NOMO-1 (cell line): ENCODE measurements around the gene MELK.
"Not testable (repeated sequence)": the region's sequence is repeated elsewhere in the genome, so short reads cannot be mapped to it uniquely, and the experiment has no call there.

Experiments used
- DNase-seq, 2 experiments: peaks; one replicate each; lab custom pipeline; 2025; ENCODE audit not compliant: unreplicated experiment in 2 of 2; lab: John Stamatoyannopoulos, UW

The MELK gene

GRCh38 chr9:36572515-36573418 lies at the start of gene MELK:
TSS of gene MELK (plus strand) at chr9:36572895. CDS start at chr9:36581682, 8,787 bp downstream.
- DNase-seq = peak; percentile 18 to 51

GRCh38 chr9:36530224-36530623 lies 42.5 kb upstream of the MELK start:
- DNase-seq = no peak

DNA sequence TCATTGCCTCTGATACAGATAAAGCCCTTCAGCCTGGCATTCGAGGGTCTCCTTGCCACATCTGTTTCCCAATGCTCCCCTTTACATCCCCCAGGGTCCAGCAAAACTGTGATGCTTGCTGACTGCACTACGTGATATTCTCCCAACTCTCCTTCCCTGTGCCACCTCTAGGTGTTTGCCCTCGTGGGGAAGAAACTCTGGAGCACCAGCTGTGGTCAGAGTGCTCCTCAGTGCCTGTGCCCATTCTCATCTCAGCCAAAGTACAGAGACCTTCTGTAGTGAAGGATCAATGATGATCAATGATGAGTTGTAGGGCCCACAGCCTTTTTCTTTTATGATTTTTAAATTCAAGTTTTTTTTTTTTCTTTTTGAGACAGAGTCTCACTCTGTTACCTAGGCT lies 40.3 kb upstream of the MELK start:
- DNase-seq = no peak

- not testable (repeated sequence) for DNase-seq
Measured at GRCh38 chr9:36533726-36534125, 39.0 kb upstream of the MELK start.

DNA sequence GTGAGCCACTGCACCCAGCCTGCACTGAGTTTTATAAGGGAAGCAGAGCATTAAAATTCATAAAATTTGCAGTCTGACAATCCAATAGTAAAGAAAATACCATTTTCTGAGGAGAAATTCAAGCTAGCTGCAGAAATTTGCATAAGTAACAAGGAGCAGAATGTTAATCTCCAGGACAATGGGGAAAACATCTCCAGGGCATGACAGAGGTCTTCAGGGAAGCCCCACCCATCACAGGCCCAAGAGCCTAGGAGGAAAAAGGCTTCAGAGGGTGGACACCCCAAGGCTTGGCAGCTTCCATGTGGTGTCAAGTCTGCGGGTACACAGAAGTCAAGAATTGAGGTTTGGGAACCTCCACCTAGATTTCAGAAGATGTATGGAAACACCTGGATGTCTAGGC lies 37.6 kb upstream of the MELK start:
- DNase-seq = no peak

GRCh38 chr9:36537861-36538260 lies 34.8 kb upstream of the MELK start:
- DNase-seq = no peak

GRCh38 chr9:36542355-36542754 lies 30.3 kb upstream of the MELK start:
- no peak for DNase-seq

- no peak for DNase-seq
Measured at GRCh38 chr9:36543916-36544315, 28.8 kb upstream of the MELK start.

- no peak for DNase-seq
Measured at GRCh38 chr9:36547598-36547997, 25.1 kb upstream of the MELK start.

GRCh38 chr9:36548454-36548853 lies 24.2 kb upstream of the MELK start:
- DNase-seq = no peak

DNA sequence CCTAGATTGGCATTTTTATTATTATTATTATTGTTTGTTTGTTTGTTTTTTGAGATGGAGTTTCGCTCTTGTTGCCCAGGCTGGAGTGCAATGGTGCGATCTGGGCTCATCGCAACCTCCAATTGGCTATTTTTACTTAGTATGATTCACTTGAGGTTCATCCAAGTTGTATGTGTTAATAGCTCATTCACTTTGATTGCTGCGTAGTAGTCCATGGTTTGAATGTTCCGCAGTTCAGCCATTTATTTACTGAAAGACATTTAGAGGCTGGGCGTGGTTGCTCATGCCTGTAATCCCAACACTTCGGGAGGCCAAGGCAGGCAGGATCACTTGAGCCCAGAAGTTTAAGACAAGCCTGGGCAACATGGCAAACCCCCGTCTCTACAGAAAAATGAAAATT lies 22.6 kb upstream of the MELK start:
- DNase-seq = no peak

DNA sequence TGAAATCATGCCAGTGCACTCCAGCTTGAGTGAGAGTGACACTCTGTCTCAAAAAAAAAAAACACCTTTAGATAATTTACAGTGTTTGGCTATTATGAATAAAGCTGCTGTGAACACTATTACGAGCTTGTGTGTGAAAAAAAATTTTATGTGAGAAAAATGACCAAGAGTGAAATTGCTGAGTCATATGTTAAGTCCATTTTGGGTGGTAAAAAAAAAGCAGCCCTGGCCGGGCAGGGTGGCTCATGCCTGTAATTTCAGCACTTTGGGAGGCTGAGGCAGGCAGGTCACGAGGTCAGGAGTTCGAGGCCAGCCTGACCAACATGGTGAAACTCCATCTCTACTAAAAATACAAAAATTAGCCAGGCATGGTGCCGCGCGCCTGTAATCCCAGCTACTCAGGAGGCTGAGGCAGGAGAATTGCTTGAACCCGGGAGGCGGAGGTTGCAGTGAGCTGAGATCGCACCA lies 22.0 kb upstream of the MELK start:
- not testable (repeated sequence) for DNase-seq

GRCh38 chr9:36551129-36551528 lies 21.6 kb upstream of the MELK start:
- DNase-seq = no peak

DNA sequence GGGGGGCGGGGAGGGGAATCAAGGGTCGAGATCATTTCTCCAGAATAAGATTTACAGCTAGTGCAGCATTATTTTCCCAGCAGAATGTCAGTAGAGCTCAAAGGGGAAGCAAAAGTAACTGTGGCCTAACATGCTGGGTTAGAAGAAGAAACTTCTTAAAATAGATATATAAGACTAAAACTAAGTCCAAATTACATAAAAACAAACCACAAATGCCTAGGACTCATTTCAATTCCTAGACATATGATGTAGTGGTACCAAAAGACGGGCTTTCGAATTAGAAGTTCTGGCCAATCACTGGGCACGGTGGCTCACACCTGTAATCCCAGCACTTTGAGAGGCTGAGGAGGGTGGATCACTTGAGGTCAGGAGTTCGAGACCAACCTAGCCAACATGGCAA lies 20.8 kb upstream of the MELK start:
- peak; percentile 19 to 58 for DNase-seq

DNA sequence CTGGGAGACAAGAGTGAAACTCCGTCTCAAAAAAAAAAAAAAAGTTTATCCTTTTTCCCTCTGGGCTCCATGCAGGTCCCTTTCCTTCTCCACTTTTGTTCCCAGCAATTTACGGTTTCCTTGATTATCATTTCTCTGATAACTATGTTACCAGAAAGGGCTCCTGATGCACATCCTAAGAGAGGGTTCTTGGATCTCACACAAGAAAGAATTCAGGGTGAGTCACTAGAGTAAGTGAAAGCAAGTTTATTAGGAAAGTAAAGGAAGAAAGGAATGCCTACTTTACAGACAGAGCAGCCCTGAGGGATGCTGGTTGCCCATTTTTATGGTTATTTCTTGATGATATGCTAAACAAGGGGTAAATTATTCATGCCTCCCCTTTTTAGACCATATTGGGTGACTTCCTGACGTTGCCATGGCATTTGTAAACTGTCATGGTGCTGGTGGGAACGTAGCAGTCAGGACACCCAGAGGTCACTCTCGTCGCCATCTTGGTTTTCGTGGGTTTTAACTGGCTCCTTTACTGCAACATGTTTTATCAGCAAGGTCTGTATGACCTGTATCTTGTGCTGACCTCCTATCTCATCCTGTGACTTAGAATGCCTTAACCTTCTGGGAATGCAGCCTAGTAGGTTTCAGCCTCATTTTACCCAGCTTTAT lies 13.5 kb upstream of the MELK start:
- DNase-seq = no peak

DNA sequence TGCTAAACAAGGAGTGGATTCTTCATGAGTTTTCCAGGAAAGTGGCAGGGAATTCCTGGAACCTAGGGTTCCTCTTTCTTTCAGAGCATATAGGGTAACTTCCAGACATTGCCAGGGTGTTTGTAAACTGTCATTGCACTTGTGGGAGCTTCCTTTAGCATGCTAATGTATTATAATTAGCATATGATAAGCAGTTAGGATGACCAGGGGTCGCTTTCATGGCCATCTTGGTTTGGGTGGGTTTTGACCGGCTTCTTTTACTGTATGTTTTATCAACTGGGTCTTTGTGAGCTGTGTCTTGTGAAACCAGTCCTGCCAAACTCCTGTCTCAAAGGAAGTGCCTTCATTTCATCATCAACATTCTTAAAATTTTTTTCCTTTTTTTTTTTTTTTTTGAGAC lies 11.9 kb upstream of the MELK start:
- no peak for DNase-seq

GRCh38 chr9:36562801-36563200 lies 9.9 kb upstream of the MELK start:
- DNase-seq = not testable (repeated sequence)

- DNase-seq = no peak
Measured at GRCh38 chr9:36566813-36567221, 5.9 kb upstream of the MELK start.

- not testable (repeated sequence) for DNase-seq
Measured at GRCh38 chr9:36568681-36569080, 4.0 kb upstream of the MELK start.

DNA sequence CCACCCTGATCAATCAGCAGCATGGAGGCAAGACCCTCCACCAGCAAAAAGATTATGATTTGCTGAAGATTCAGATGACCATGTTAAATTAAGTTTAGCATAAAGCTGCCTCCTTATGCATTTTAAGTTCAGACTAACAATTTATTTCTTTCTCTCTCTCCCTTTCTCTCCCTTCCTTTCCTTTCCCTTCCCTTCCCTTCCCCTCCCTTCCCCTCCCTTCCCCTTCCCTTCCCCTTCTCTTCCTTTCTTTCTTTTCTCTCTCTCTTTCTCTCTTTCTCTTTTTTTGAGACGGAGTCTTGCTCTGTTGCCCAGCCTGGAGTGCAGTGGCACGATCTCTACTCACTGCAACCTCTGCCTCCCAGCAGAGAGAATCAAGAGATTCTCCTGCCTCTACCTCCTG lies 1.4 kb upstream of the MELK start:
- DNase-seq = no peak

- DNase-seq = not testable (repeated sequence)
Measured at GRCh38 chr9:36574045-36574444, 1.4 kb downstream of the MELK start.

DNA sequence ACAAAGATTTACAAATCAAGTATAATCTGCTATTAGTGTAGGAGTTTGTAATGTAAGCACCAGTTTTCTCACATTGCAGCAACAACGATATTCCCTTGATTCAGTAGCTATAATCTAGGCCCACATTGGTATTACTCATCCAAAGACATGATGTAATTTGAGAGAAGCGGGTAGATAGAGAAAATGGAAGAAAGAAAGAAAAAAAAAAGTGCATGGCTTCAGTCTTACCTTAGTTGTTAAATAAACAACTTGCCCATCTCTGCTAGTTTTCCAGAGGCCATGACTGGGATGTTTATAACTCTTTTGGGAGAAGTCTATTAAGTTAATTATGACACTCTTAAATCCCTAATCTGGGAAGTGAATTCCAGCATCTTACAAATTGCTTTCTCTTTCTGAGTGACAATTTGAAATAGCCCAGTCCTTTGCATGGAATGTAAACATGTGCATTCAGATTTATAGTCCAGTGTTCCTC lies 2.8 kb downstream of the MELK start:
- no peak for DNase-seq
